Ureter (tissue), 1 donor: Measurements from ENCODE around the gene EGR2. TPM values are rescaled to one million over a fixed set of nuclear protein-coding genes. Genes with fewer than 3 reads are reported as not detected.
A peak's percentile ranks its signal among the peaks of the same experiment; 100 is the strongest.

Experiments
- DNase-seq: peaks from one replicate; pipeline ENCODE4 v3.0.0-alpha.2; 2020; ENCODE audit warnings: low spot score
- total RNA-seq: library from RNA; stranded (reverse); gene quantifications from one replicate; pipeline ENCODE4 v1.2.4, GENCODE V29; 2023
- donor health status: DM: yes; HTN: yes; CAD: no.

Gene EGR2
- total RNA-seq, 1 donor from 2014 or later = 5.7 TPM

- peak; percentile 64 for DNase-seq
These were observed 1.7 kb upstream of the EGR2 start for GRCh38 chr10:62817766-62818425.

DNA sequence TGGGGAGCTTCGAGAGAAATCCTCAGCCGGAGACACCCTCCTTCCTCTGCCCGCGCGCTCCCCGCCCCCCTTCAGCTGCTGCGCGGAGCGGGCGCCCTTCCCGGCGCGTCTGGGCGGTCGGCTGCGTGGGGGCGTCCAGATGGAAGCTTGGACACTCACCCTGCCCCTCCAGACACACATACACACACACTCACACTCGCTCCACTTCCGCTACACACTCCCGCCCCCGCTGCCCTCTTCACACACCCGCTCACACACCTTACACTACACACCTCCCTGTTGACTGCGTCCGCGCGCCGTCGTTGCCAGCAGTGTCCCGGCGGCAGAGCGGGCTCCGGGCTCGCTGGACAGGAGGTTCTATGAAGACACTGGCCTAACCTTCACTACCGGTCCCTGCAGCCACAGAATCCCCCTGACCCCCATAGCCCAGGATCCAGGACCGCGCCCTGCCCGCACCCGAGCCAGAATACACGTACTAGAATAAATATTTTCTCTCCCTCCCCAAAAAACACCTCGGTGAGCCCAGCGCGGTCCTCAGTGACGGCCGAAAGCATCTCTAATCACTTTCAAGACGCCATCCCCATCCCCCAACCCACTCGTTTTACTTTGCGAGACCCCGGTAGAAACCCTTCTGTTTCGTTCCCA, 1.1 kb upstream of the EGR2 start:
- peak; percentile 48 for DNase-seq

- DNase-seq = no peak
These were observed 163 bp downstream of the EGR2 start for GRCh38 chr10:62816076-62816330.

DNA sequence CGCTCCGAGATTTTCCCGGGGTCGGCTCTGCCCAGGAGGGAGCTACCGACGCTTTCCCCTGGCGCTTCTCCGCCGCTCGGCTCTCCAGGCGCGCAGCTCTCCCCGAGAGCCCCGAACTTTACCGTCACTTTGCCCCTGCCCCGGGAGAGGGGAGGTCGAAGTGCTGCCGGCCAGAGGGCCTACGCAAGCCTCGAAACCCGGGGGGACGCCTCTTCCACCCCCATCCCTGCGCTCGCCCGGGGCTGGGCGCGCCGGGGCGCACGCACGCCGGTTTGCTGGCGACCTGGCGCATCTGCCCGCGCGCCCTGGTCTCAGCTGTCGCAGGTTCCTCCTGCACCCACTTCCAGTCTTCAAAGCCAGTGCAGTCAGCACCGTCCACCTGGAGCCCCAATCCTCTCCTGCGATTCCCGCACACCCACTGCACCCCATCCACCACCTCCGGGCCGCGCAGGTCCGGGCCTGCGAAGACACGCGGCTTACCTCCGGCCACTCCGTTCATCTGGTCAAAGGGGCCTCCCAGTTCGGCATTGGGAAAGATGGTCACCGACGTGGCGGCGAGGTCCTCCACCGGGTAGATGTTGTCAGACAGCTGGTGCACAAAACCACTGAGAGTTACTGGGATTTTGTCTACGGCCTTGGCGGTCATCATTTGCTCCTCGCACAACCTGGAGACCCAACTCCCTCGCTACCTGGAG, 638 bp downstream of the EGR2 start:
- DNase-seq = peak; percentile 44

DNA sequence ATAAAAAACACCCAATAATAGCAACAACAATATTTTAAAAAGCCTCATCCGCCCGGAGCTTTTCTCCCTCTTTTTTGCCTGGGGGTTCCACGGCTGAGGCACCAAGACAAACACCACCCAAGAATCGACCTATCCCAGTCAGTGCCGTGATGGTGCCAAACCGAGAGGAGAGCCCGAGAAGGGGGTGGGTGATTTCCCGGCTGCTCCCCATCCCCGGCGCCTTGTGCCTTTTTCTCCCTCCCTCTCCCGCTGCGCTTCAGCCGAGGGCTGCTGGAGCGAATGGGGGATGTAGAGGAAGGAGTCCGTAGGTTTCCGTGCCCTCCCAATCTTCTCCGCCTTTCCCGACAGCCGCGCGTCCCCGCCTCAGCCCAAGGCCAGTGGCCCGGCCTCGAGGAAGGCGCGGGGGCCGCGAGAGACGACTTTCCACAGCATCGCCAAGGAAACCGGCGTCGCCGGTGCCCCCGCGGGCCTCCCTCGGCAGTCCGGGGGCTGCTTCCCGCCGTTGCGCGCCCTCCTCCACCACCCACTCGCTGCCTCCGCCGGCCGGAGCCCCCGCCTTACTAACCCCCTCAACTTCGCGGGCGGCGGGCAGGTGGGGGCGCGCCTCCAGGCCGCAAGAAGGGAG, 1.3 kb downstream of the EGR2 start:
- DNase-seq = no peak

GRCh38 chr10:62813981-62814380, 2.2 kb downstream of the EGR2 start:
- no peak for DNase-seq

- no peak for DNase-seq
These were observed 2.7 kb downstream of the EGR2 start for GRCh38 chr10:62813453-62813852.

- DNase-seq = no peak
These were observed 3.3 kb downstream of the EGR2 start for GRCh38 chr10:62812672-62813439.

DNA sequence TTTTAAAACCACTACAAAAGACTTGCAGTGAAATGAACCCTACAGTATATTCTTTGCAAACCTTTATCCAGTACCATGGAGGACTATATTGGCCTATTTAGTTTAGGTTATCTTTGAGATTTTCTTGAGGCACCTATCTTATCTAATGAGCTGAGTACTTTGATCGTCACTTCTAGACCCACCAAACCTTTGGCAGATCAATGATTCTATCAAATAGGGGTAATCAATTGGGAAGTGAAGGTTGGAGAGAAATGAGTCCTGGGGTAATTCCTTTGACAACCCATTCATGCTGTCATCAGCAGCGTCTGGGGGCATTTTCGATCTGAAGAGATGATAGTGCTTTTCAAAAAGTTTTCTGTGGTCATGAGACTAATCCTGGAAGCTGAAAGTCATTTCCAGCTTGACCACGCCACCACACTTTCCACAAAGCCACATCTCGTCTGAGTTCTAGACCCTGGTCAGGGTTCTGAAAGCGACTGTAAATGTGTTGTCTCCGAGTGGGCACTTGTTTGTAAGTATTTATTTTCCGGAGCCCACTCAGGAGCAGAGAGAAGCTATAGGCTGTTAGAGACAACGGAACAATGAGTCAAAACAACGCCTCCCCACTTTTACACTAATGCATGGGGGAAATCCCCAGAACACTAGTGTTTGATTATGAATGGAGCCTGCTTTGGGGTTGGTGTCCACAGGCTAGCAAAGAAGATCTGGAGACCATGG, 4.8 kb downstream of the EGR2 start:
- DNase-seq = no peak

- DNase-seq = no peak
These were observed 5.8 kb downstream of the EGR2 start for GRCh38 chr10:62810156-62810902.

- no peak for DNase-seq
These were observed 9.9 kb downstream of the EGR2 start for GRCh38 chr10:62806251-62806650.

DNA sequence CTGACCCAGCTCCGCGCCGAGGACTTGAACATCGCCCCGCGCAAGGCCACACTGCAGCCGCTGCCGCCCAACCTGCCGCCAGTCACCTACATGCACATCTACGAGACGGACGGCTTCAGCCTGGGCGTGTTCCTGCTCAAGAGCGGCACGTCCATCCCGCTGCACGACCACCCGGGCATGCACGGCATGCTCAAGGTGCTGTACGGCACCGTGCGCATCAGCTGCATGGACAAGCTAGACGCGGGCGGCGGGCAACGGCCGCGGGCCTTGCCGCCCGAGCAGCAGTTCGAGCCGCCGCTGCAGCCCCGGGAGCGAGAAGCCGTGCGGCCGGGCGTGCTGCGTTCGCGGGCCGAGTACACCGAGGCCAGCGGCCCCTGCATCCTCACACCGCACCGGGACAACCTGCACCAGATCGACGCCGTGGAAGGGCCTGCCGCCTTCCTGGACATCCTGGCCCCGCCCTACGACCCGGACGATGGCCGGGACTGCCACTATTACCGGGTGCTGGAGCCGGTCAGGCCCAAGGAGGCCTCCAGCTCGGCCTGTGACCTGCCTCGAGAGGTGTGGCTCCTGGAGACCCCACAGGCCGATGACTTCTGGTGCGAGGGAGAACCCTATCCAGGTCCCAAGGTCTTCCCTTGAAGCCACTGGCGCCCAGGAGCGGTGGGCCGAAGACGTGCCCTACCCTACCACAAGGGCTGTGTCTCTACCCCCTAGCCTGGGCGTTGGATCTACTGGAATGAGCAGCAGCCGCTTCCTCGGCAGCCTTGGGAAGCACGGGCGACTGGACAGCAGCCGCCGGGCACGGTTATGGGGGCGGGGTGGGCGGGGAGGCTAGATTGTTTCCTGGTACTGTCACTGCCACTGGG, 10.7 kb downstream of the EGR2 start:
- DNase-seq = peak; percentile 50

DNA sequence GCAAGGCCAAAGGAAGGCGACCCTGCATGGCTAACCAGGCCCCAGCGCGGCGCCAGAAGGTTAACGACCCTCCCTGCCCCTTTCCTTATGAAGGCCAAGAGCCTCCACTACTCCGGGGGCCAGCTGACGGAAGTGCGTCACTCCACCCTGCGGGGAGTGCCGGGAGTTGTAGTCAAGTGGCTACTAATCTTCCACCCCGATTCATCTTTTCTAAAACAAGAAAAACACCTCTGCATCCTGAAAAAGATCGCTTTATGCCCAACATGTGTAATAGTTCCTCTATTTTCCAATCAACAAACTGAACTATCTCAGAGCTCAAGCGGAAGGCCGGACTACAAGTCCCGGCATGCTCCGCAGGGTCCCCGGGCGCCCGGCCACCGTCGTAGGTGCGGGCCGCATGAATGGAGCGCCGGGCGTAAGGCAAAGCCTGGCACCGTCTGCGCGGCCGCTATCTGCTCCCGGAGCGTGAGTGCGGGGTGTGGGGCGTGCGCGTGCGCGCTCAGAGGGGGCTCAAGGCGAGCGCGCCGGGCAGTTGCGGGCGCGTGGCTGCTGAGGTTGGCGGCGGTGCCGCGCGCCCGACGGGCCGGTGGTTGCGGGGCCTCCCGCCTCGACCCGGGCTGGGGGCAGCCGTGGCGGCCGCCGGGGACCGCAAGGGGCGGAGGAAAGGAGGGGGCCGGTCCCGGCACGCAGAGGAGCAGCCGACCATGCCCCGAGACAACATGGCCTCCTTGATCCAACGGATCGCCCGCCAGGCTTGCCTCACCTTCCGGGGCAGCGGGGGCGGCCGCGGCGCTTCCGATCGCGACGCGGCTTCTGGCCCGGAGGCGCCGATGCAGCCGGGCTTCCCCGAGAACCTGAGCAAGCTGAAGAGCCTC, 11.6 kb downstream of the EGR2 start, which contains the start of gene ADO:
TSS of gene ADO (plus strand) at position 365 of the 875 bp plus-strand sequence. CDS start at position 705, 340 bp downstream.
- DNase-seq = peak; percentile 80

GRCh38 chr10:62803724-62804355, 12.3 kb downstream of the EGR2 start:
- DNase-seq = no peak

DNA sequence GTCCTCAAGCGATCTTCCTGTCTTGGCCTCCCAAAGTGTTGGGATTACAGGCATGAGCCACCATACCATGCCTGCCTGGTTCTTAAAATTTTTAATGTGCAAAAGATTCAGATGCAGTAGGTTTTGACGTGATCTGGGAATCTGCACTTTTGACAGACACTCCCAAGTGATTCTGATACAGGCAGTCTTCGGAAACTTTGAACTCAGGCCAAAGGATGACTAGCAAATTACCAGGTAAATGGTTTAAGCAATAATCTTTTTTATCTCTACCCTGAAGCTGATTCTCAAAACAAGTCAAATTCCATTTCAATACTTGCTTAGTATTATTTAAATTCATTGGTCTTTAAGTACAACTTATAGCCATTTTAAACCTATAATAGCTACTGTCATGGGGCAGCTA, 14.3 kb downstream of the EGR2 start:
- DNase-seq = no peak

GRCh38 chr10:62796896-62797295, 19.3 kb downstream of the EGR2 start:
- DNase-seq = no peak

DNA sequence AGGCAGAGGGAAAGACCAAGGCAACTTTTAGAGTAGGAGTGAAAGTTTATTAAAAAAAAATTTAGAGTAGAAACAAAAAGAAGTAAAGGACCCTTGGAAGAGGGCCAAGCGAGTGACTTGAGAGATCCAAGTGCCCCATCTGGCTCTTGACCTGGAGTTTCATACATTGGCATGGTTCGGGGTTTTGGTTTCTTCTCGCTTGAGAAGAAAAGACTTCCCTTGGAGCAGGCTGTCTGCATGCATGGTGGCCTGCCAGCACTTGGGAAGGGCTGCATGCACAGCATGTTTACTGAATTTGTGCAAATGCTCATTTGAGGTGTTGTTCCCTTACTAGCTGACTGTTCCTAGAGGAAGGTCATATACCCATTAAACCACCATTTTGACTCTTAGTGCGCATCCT, 20.4 kb downstream of the EGR2 start:
- DNase-seq = no peak

- DNase-seq = no peak
These were observed 21.1 kb downstream of the EGR2 start for GRCh38 chr10:62795100-62795499.
